ENCODE results near the gene DIAPH3. TPM values are rescaled to one million over a fixed set of nuclear protein-coding genes. Genes with fewer than 3 reads are reported as not detected.

The DIAPH3 gene
- total RNA-seq, 4 donors from 2014 or later = 0.27 to 3.9 (median 2.1) TPM

- intact Hi-C loops (cut with DNase I; ENCODE audit: low total_unique reads) = no loop called here
- DNase-seq (ENCODE audit: low spot score in 2 of 2) = no peak
- TF ChIP-seq CTCF (IDR thresholded peaks at IDR 0.05) (no peak), POLR2A (IDR thresholded peaks at IDR 0.05) (no peak)
- H3K4me3 ChIP-seq (ENCODE audit: low read depth, poor library complexity, severe bottlenecking) = no peak overlapping the region
Observed at GRCh38 chr13:59801107-59801880, 362.4 kb downstream of the DIAPH3 start.

GRCh38 chr13:59793107-59793506 is 370.6 kb downstream of the DIAPH3 start:
- DNase-seq (ENCODE audit: low spot score in 2 of 2) = no peak
- no peak overlapping the region for H3K4me3 ChIP-seq (ENCODE audit: low read depth, poor library complexity, severe bottlenecking)
- WGBS, 2 donors = 99 to 100% methylated on average over 2 of the region's 2 CpGs
- TF ChIP-seq CTCF (IDR thresholded peaks at IDR 0.05) = no peak
- no peak for TF ChIP-seq POLR2A (IDR thresholded peaks at IDR 0.05)
- intact Hi-C loops (cut with DNase I; ENCODE audit: low total_unique reads) = no loop called here

GRCh38 chr13:59790626-59791025 is 373.1 kb downstream of the DIAPH3 start:
- TF ChIP-seq CTCF (IDR thresholded peaks at IDR 0.05) (no peak), POLR2A (IDR thresholded peaks at IDR 0.05) (no peak)
- 37 to 44% methylated on average over 2 of the region's 2 CpGs for WGBS, 2 donors
- DNase-seq (ENCODE audit: low spot score in 2 of 2) = no peak
- no peak overlapping the region for H3K4me3 ChIP-seq (ENCODE audit: low read depth, poor library complexity, severe bottlenecking)
- intact Hi-C loops (cut with DNase I; ENCODE audit: low total_unique reads) = no loop called here

- no peak for DNase-seq (ENCODE audit: low spot score in 2 of 2)
- H3K4me3 ChIP-seq (ENCODE audit: low read depth, poor library complexity, severe bottlenecking) = no peak overlapping the region
- intact Hi-C loops (cut with DNase I; ENCODE audit: low total_unique reads) = no loop called here
- WGBS, 2 donors = 91 to 92% methylated on average over 6 of the region's 6 CpGs
- TF ChIP-seq CTCF (IDR thresholded peaks at IDR 0.05) (no peak), POLR2A (IDR thresholded peaks at IDR 0.05) (no peak)
Observed at GRCh38 chr13:59789558-59789957, 374.2 kb downstream of the DIAPH3 start.

GRCh38 chr13:59787679-59788078 is 376.0 kb downstream of the DIAPH3 start:
- intact Hi-C loops (cut with DNase I; ENCODE audit: low total_unique reads) = no loop called here
- no peak for TF ChIP-seq POLR2A (IDR thresholded peaks at IDR 0.05)
- TF ChIP-seq CTCF (IDR thresholded peaks at IDR 0.05) = no peak
- H3K4me3 ChIP-seq (ENCODE audit: low read depth, poor library complexity, severe bottlenecking) = no peak overlapping the region
- DNase-seq (ENCODE audit: low spot score in 2 of 2) = no peak

- WGBS, 2 donors = 93 to 95% methylated on average over 4 of the region's 4 CpGs
- no peak for DNase-seq (ENCODE audit: low spot score in 2 of 2)
- TF ChIP-seq POLR2A (IDR thresholded peaks at IDR 0.05) (no peak), CTCF (IDR thresholded peaks at IDR 0.05) (no peak)
- no peak overlapping the region for H3K4me3 ChIP-seq (ENCODE audit: low read depth, poor library complexity, severe bottlenecking)
- intact Hi-C loops (cut with DNase I; ENCODE audit: low total_unique reads) = no loop called here
Observed at GRCh38 chr13:59782696-59783095, 381.0 kb downstream of the DIAPH3 start.

All from lower leg skin (tissue), 4 donors.